ENCODE data around the gene GPRIN1. TPM values are rescaled to one million over a fixed set of nuclear protein-coding genes. Genes with fewer than 3 reads are reported as not detected.

The GPRIN1 gene
- total RNA-seq, 1 donor from 2014 or later = 1.4 TPM

- no peaks in the 10 kb centered on the region for H3K4me1 ChIP-seq
- intact Hi-C loops (cut with DNase I) = no loop called here
- ATAC-seq (no peak), DNase-seq (no peak)
- H3K27me3 ChIP-seq = peaks cover 4% of the 10 kb centered on the region
- TF ChIP-seq CTCF (IDR thresholded peaks at IDR 0.05) = no peak
- H3K9me3 ChIP-seq = no peaks in the 10 kb centered on the region
- H3K4me3 ChIP-seq = no peak overlapping the region
- no peak overlapping the region for H3K27ac ChIP-seq
- no peaks in the 10 kb centered on the region for H3K36me3 ChIP-seq
These were observed 41.3 kb downstream of the GPRIN1 start for GRCh38 chr5:176568657-176569056.

GRCh38 chr5:176565760-176566288 lies 44.1 kb downstream of the GPRIN1 start:
- ATAC-seq = no peak
- no peak overlapping the region for H3K27ac ChIP-seq
- TF ChIP-seq CTCF (IDR thresholded peaks at IDR 0.05) = no peak
- H3K9me3 ChIP-seq = no peaks in the 10 kb centered on the region
- DNase-seq = no peak
- intact Hi-C loops (cut with DNase I) = no loop called here
- H3K27me3 ChIP-seq = peaks cover 10% of the 10 kb centered on the region
- H3K4me1 ChIP-seq = no peaks in the 10 kb centered on the region
- H3K4me3 ChIP-seq = no peak overlapping the region
- H3K36me3 ChIP-seq = no peaks in the 10 kb centered on the region

GRCh38 chr5:176564002-176564401 lies 46.0 kb downstream of the GPRIN1 start:
- Histone ChIP-seq H3K4me1 (no peaks in the 10 kb centered on the region), H3K36me3 (no peaks in the 10 kb centered on the region), H3K4me3 (no peak overlapping the region), H3K9me3 (no peaks in the 10 kb centered on the region), H3K27me3 (peaks cover 11% of the 10 kb centered on the region), H3K27ac (no peak overlapping the region)
- no peak for ATAC-seq
- no peak for DNase-seq
- intact Hi-C loops (cut with DNase I) = no loop called here
- TF ChIP-seq CTCF (IDR thresholded peaks at IDR 0.05) = no peak

- TF ChIP-seq CTCF (IDR thresholded peaks at IDR 0.05) = no peak
- Histone ChIP-seq H3K4me1 (no peaks in the 10 kb centered on the region), H3K36me3 (no peaks in the 10 kb centered on the region), H3K27me3 (peaks cover 11% of the 10 kb centered on the region), H3K4me3 (no peak overlapping the region), H3K9me3 (no peaks in the 10 kb centered on the region), H3K27ac (no peak overlapping the region)
- intact Hi-C loops (cut with DNase I) = no loop called here
- no peak for DNase-seq
- no peak for ATAC-seq
These were observed 47.8 kb downstream of the GPRIN1 start for GRCh38 chr5:176562189-176562588.

GRCh38 chr5:176561259-176561658 lies 48.7 kb downstream of the GPRIN1 start:
- H3K36me3 ChIP-seq = no peaks in the 10 kb centered on the region
- ATAC-seq (no peak), DNase-seq (no peak)
- no peak overlapping the region for H3K27ac ChIP-seq
- H3K27me3 ChIP-seq = peaks cover 11% of the 10 kb centered on the region
- H3K4me1 ChIP-seq = no peaks in the 10 kb centered on the region
- no peaks in the 10 kb centered on the region for H3K9me3 ChIP-seq
- no peak overlapping the region for H3K4me3 ChIP-seq
- intact Hi-C loops (cut with DNase I) = no loop called here
- TF ChIP-seq CTCF (IDR thresholded peaks at IDR 0.05) = no peak

GRCh38 chr5:176560364-176560763 lies 49.6 kb downstream of the GPRIN1 start:
- no peak overlapping the region for H3K4me3 ChIP-seq
- H3K27ac ChIP-seq = no peak overlapping the region
- TF ChIP-seq CTCF (IDR thresholded peaks at IDR 0.05) = no peak
- ATAC-seq = no peak
- intact Hi-C loops (cut with DNase I) = no loop called here
- no peaks in the 10 kb centered on the region for H3K4me1 ChIP-seq
- peaks cover 11% of the 10 kb centered on the region for H3K27me3 ChIP-seq
- no peaks in the 10 kb centered on the region for H3K9me3 ChIP-seq
- H3K36me3 ChIP-seq = no peaks in the 10 kb centered on the region
- DNase-seq = no peak
